GM12878 (cell line): Measurements from ENCODE around the gene SERPINE1. TPM values are rescaled to one million over a fixed set of nuclear protein-coding genes. Genes with fewer than 3 reads are reported as not detected.

Source experiments
- ATAC-seq: fragments of 200-7000 bp; cut with Tn5 transposase; 3 replicates; pipeline ENCODE4 v1.9.1; 2020; ENCODE audit warnings: mild to moderate bottlenecking, moderate library complexity
- BruUV-seq: library from RNA; stranded (reverse); fragments of 400-500 nt; replicated peaks from 2 replicates; lab custom pipeline; 2021; lab: Mats Ljungman, UMichigan
- CTCF ChIA-PET: fragments of 300-600 bp; sonication (Branson Sonifier 250); formaldehyde crosslinking; extraction: SDS; loops from one replicate; lab custom pipeline; 2021; ENCODE audit warnings: inconsistent platforms; lab: Yijun Ruan, JAX
- POLR2A ChIA-PET: fragments of 350-600 bp; formaldehyde crosslinking; extraction: SDS; loops from one replicate; lab custom pipeline; 2021; ENCODE audit warnings: inconsistent platforms; lab: Charles Lee
- RAD21 ChIA-PET: fragments of 300-600 bp; sonication (Branson Sonifier 250); formaldehyde crosslinking; loops from one replicate; lab custom pipeline; 2023; ENCODE audit warnings: antibody characterized with exemption; ENCODE audit not compliant: unreplicated experiment; lab: Charles Lee
- SMC1A ChIA-PET: fragments of 300-600 bp; sonication (Branson Sonifier 250); formaldehyde crosslinking; loops from one replicate; lab custom pipeline; 2023; ENCODE audit not compliant: unreplicated experiment, uncharacterized antibody; lab: Charles Lee
- DNase-seq: peaks from one replicate; pipeline ENCODE4 v3.0.0-alpha.2; 2011; ENCODE audit warnings: low read depth, low spot score
- FAIRE-seq: peaks from 3 replicates; lab custom pipeline; 2011; peaks lifted over from hg19 to GRCh38; lab: Jason Lieb, UNC
- H2AFZ ChIP-seq: 2 replicates; pipeline ENCODE4 v1.6.0; 2011; ENCODE audit warnings: low read depth, low read length, control low read depth; ENCODE audit not compliant: control insufficient read depth
- H3K27ac ChIP-seq: 2 replicates; pipeline ENCODE4 v1.5.1; 2011; ENCODE audit warnings: control low read depth; ENCODE audit not compliant: control insufficient read depth, insufficient read depth
- H3K27me3 ChIP-seq, 2 experiments: replicated peaks in 1 of 2; 2 replicates each; pipeline versions ENCODE4 v1.6.0 to v1.6.1; 2011; ENCODE audit warnings: low read length in 1 of 2; ENCODE audit not compliant: control insufficient read depth in 2 of 2, insufficient read depth in 2 of 2
- H3K36me3 ChIP-seq, 2 experiments: 2 replicates each; pipeline ENCODE4 v1.5.1; 2011; ENCODE audit warnings: low read length in 1 of 2; ENCODE audit not compliant: control insufficient read depth in 2 of 2, insufficient read depth in 2 of 2
- H3K4me1 ChIP-seq: 2 replicates; pipeline ENCODE4 v1.6.1; 2011; ENCODE audit warnings: mild to moderate bottlenecking, low read length, moderate library complexity, mixed read lengths; ENCODE audit not compliant: control insufficient read depth, insufficient read depth
- H3K4me2 ChIP-seq: 2 replicates; pipeline ENCODE4 v1.6.0; 2011; ENCODE audit warnings: control low read depth; ENCODE audit not compliant: control insufficient read depth, insufficient read depth
- H3K4me3 ChIP-seq: fragments of 200-600 bp; sonication (generic); 2 replicates; pipeline ENCODE4 v1.5.1; 2016
- H3K79me2 ChIP-seq: 2 replicates; pipeline ENCODE4 v1.6.0; 2011; ENCODE audit warnings: low read length; ENCODE audit not compliant: control insufficient read depth, insufficient read depth
- H3K9ac ChIP-seq: 2 replicates; pipeline ENCODE4 v1.8.0; 2011; ENCODE audit warnings: low read length, control low read depth, mixed read lengths; ENCODE audit not compliant: control insufficient read depth, insufficient read depth
- H3K9me3 ChIP-seq: replicated peaks from 3 replicates; pipeline ENCODE4 v1.5.1; 2011; ENCODE audit warnings: mild to moderate bottlenecking, low read length; ENCODE audit not compliant: control insufficient read depth, insufficient read depth
- H4K20me1 ChIP-seq: 2 replicates; pipeline ENCODE4 v1.6.0; 2011; ENCODE audit not compliant: control insufficient read depth, insufficient read depth
- BMI1 ChIP-seq: fragments of 450-650 bp; IDR thresholded peaks from 2 replicates; pipeline ENCODE4 v1.6.1; 2016; ENCODE audit warnings: mild to moderate bottlenecking, moderate library complexity, borderline replicate concordance
- CHD2 ChIP-seq: IDR thresholded peaks from 2 replicates; pipeline ENCODE4 v1.6.1; 2011; ENCODE audit warnings: low read depth, low read length, improper control_type of control experiment, borderline replicate concordance
- FOXK2 ChIP-seq: fragments of 450-650 bp; IDR thresholded peaks from 2 replicates; pipeline ENCODE4 v1.6.1; 2017; ENCODE audit warnings: mild to moderate bottlenecking, moderate library complexity
- IKZF1 ChIP-seq: fragments of 450-650 bp; conservative IDR thresholded peaks from 2 replicates; pipeline ENCODE4 v1.6.1; 2017; ENCODE audit warnings: antibody characterized with exemption, mild to moderate bottlenecking
- KAT2A ChIP-seq: conservative IDR thresholded peaks from 2 replicates; pipeline ENCODE4 v1.6.1; 2011; ENCODE audit warnings: low read depth, low read length; ENCODE audit not compliant: control insufficient read depth
- MYC ChIP-seq: IDR thresholded peaks from 2 replicates; pipeline ENCODE4 v1.6.1; 2011; ENCODE audit warnings: mild to moderate bottlenecking, low read length, moderate library complexity, inconsistent platforms; ENCODE audit not compliant: insufficient read depth, insufficient replicate concordance, insufficient read length, severe bottlenecking
- NR2C2 ChIP-seq: IDR thresholded peaks from 2 replicates; pipeline ENCODE4 v1.6.1; 2011; ENCODE audit warnings: borderline replicate concordance, low read depth; ENCODE audit not compliant: control insufficient read depth, insufficient read length
- TCF3 ChIP-seq: IDR thresholded peaks from 2 replicates; pipeline ENCODE4 v1.6.1; 2012; ENCODE audit warnings: low read depth, mild to moderate bottlenecking, low read length, borderline replicate concordance; ENCODE audit not compliant: insufficient read depth
- WGBS: methylation state at CpG from one replicate; pipeline ENCODE4 v1.1.6; 2016; ENCODE audit warnings: low lambda C conversion rate; ENCODE audit not compliant: insufficient replicate concordance, insufficient coverage; ENCODE audit errors: missing lambda C conversion rate; 5-methylcytosine and 5-hydroxymethylcytosine counted together
- in situ Hi-C: fragments of 300-500 bp; cut with MboI; formaldehyde crosslinking; loops from 9 replicates; pipeline ENCODE4 v1.14.3; 2018; ENCODE audit warnings: mixed read lengths
- intact Hi-C: fragments of 100-400 bp; cut with micrococcal nuclease; formaldehyde crosslinking; loops from one replicate; pipeline ENCODE4 v1.14.2; 2022; ENCODE audit not compliant: unreplicated experiment
- polyA plus RNA-seq, 11 experiments: library from polyadenylated mRNA; depleted of rRNA in 4 of 11; unstranded in 6 of 11; stranded (reverse) in 5 of 11; fragments of >200 nt; fragmentation: Nextera tagmentation in 4 of 11; fragmentation: Illumina TruSeq in 1 of 11; extraction: Ambion mirVana in 4 of 11; extraction: Trizol in 1 of 11; gene quantifications; 1 replicate in 1 of 11; 2 replicates in 10 of 11; pipeline versions ENCODE4 v1.2.1 to v1.2.3, GENCODE V29; 2011 to 2016; ENCODE audit warnings: inconsistent platforms in 2 of 11, missing spikeins in 2 of 11, low read depth in 1 of 11
- total RNA-seq, 4 experiments: library from RNA; depleted of rRNA in 3 of 4; stranded (reverse); fragments of >200 nt in 3 of 4; fragmentation: Illumina TruSeq in 1 of 4; extraction: Trizol in 1 of 4; gene quantifications; 2 replicates each; pipeline versions ENCODE4 v1.2.1 to v1.2.3, GENCODE V29; 2013 to 2021
- TF ChIP-seq, protein P1 (sequence below): fragments of 450-650 bp; IDR thresholded peaks from 2 replicates; pipeline ENCODE4 v1.6.1; 2017; ENCODE audit warnings: mild to moderate bottlenecking, moderate library complexity

Gene SERPINE1
- total and polyA plus RNA-seq, 10 of the 15 experiments (the other 5 are each of a cell fraction or from before 2014, with no cell fraction given), result 0.20 to 2.4 (median 0.44) TPM

DNA sequence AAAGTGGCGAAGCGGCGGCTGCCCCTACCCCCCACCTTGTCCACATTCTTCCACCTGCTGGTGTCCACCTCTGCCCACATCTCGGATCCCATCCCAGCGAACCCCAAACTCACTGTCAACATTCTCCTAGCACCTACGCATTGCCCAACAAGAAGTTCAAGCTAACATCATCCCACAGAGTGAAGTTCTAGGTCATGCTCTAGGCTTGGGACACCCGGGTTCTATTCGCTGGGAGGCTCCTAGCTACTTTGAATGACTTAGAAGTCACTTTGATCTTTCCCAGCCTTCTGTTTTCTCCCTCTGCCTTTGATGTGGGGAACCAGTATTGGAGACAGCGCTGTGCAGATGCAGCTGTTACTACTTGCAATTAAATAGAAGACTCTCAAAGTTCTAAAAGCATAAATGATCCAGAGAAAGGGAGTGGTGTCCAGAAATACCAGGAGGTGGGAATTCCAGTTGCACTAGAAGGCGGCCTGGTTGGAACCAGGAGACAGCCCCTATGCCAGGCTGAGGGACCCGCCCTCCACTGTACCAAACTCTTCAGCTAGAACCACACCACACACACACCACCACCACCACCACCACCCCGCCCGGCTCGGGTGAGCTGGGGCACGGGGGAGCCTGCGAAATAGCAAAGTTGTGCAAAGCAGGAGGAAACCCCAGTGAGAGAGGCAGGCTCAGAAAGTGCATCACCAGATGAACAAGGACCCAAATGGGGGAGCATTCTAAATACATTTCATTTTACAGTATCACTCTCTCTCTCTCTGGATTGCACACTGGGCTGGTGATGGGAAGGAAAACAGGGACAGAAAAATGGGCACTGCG is 43.9 kb downstream of the SERPINE1 start:
- Histone ChIP-seq H3K36me3 (no peaks in the 10 kb centered on the region), H3K4me2 (no peak overlapping the region), H3K79me2 (no peaks in the 10 kb centered on the region), H4K20me1 (no peaks in the 10 kb centered on the region), H3K27me3 (peaks cover 32 to 33% of the 10 kb centered on the region in 2 experiments), H3K27ac (no peak overlapping the region), H3K4me1 (peaks cover 8% of the 10 kb centered on the region), H2AFZ (no peak overlapping the region), H3K9me3 (no peaks in the 10 kb centered on the region; the same call in 2 of the 3 replicates), H3K4me3 (no peak overlapping the region), H3K9ac (no peak overlapping the region)
- DNase-seq (no peak), ATAC-seq (no peak), FAIRE-seq (no peak)
- BruUV-seq, result no TSS peak
- intact Hi-C loops (no loop called here), in situ Hi-C loops (no loop called here)
- SMC1A ChIA-PET, result interaction anchor here (1.0 to 2.6 kb wide), 5 partner anchors 13 to 120 kb away, joined by 3 to 10 read pairs (median 3); no protein-coding TSS in a partner anchor
- 8% methylated on average over 17 of the region's 17 CpGs for WGBS
- TF ChIP-seq FOXK2, result no peak
- no peak for TF ChIP-seq TCF3
- TF ChIP-seq CHD2, result no peak
- no peak for TF ChIP-seq BMI1
- TF ChIP-seq, protein P1, sequence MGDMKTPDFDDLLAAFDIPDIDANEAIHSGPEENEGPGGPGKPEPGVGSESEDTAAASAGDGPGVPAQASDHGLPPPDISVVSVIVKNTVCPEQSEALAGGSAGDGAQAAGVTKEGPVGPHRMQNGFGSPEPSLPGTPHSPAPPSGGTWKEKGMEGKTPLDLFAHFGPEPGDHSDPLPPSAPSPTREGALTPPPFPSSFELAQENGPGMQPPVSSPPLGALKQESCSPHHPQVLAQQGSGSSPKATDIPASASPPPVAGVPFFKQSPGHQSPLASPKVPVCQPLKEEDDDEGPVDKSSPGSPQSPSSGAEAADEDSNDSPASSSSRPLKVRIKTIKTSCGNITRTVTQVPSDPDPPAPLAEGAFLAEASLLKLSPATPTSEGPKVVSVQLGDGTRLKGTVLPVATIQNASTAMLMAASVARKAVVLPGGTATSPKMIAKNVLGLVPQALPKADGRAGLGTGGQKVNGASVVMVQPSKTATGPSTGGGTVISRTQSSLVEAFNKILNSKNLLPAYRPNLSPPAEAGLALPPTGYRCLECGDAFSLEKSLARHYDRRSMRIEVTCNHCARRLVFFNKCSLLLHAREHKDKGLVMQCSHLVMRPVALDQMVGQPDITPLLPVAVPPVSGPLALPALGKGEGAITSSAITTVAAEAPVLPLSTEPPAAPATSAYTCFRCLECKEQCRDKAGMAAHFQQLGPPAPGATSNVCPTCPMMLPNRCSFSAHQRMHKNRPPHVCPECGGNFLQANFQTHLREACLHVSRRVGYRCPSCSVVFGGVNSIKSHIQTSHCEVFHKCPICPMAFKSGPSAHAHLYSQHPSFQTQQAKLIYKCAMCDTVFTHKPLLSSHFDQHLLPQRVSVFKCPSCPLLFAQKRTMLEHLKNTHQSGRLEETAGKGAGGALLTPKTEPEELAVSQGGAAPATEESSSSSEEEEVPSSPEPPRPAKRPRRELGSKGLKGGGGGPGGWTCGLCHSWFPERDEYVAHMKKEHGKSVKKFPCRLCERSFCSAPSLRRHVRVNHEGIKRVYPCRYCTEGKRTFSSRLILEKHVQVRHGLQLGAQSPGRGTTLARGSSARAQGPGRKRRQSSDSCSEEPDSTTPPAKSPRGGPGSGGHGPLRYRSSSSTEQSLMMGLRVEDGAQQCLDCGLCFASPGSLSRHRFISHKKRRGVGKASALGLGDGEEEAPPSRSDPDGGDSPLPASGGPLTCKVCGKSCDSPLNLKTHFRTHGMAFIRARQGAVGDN, result no peak
- no peak for TF ChIP-seq IKZF1
- TF ChIP-seq MYC, result no peak
- no peak for TF ChIP-seq NR2C2
- no peak for TF ChIP-seq KAT2A
- CTCF ChIA-PET, result interaction anchor here (0.6 to 6.1 kb wide), 8 partner anchors 12 to 1445 kb away, joined by 3 to 80 read pairs (median 3); partner anchors contain the start of gene TRIM56
- RAD21 ChIA-PET, result interaction anchor here (0.6 to 2.7 kb wide), 2 partner anchors 26 to 1087 kb away, joined by 3 to 20 read pairs; no protein-coding TSS in a partner anchor
- POLR2A ChIA-PET, result no interaction called here
